RWPE1 (cell line): ENCODE data around the gene TMED4.
A peak's percentile ranks its signal among the peaks of the same experiment; 100 is the strongest.
"Not testable (repeated sequence)": the region's sequence is repeated elsewhere in the genome, so short reads cannot be mapped to it uniquely, and the experiment has no call there.

Source experiments
- CTCF ChIA-PET: fragments of 350-600 bp; sonication (Branson Sonifier 250); formaldehyde crosslinking; extraction: SDS; loops from one replicate; lab custom pipeline; 2021; lab: Yijun Ruan, JAX
- POLR2A ChIA-PET: fragments of 400-600 bp; formaldehyde crosslinking; extraction: SDS; loops from one replicate; lab custom pipeline; 2020; ENCODE audit warnings: antibody characterized with exemption; ENCODE audit not compliant: low non-redundant PET; lab: Yijun Ruan, JAX
- DNase-seq: peaks from one replicate; pipeline ENCODE4 v3.0.0; 2012; ENCODE audit warnings: low spot score
- H3K27ac ChIP-seq: fragments of 450-650 bp; 2 replicates; pipeline ENCODE4 v1.5.1; 2017
- TF ChIP-seq, protein P1 (sequence below): fragments of 450-650 bp; conservative IDR thresholded peaks from 2 replicates; pipeline ENCODE4 v1.5.1; 2017; ENCODE audit warnings: low read depth, mild to moderate bottlenecking

The TMED4 gene

GRCh38 chr7:44603193-44603592 is 21.2 kb upstream of the TMED4 start:
- TF ChIP-seq, protein P1, sequence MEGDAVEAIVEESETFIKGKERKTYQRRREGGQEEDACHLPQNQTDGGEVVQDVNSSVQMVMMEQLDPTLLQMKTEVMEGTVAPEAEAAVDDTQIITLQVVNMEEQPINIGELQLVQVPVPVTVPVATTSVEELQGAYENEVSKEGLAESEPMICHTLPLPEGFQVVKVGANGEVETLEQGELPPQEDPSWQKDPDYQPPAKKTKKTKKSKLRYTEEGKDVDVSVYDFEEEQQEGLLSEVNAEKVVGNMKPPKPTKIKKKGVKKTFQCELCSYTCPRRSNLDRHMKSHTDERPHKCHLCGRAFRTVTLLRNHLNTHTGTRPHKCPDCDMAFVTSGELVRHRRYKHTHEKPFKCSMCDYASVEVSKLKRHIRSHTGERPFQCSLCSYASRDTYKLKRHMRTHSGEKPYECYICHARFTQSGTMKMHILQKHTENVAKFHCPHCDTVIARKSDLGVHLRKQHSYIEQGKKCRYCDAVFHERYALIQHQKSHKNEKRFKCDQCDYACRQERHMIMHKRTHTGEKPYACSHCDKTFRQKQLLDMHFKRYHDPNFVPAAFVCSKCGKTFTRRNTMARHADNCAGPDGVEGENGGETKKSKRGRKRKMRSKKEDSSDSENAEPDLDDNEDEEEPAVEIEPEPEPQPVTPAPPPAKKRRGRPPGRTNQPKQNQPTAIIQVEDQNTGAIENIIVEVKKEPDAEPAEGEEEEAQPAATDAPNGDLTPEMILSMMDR, result no peak
- no peak overlapping the region for H3K27ac ChIP-seq
- CTCF ChIA-PET, result no interaction called here
- POLR2A ChIA-PET, result no interaction called here
- no peak for DNase-seq

- POLR2A ChIA-PET, result no interaction called here
- H3K27ac ChIP-seq, result no peak overlapping the region
- CTCF ChIA-PET, result no interaction called here
- DNase-seq, result no peak
- TF ChIP-seq, protein P1, result no peak
These were observed 20.5 kb upstream of the TMED4 start for GRCh38 chr7:44602576-44602910.

GRCh38 chr7:44599222-44599621 is 17.2 kb upstream of the TMED4 start:
- ChIA-PET POLR2A (no interaction called here), CTCF (no interaction called here)
- TF ChIP-seq, protein P1, result no peak
- no peak overlapping the region for H3K27ac ChIP-seq
- no peak for DNase-seq

GRCh38 chr7:44597181-44597580 is 15.2 kb upstream of the TMED4 start:
- DNase-seq, POLR2A ChIA-PET, H3K27ac ChIP-seq, CTCF ChIA-PET: not testable (repeated sequence)

DNA sequence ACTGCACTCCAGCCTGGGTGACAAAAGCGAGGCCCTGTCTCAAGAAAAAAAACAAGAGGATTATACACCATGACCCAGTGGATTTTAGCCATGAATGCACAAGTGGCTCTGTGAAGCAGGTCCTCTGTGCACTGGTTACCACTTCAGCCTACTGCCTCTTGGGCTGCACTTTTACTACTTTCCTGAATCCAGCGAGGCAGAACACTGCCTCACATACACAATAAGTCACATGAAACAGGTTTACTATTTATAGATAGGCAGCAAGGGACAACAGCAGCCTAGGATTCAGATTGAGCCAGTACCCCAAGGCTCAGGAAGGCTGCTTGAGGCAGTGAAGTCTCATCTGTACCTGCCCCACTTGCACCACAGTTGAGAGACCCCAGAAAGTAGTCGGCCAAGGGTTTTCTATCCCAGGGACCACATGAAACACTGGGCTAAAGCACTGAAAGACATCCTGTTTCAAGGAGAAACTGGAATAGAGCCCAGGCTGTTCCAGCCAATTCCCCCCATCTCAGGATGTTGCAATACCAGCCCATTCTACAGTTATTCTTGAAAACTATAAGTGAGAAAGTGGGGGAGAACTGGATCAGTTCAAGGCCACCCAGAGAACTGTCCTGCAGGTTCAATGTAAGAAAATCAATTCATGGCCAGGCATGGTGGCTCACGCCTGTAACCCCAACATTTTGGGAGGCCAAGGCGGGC is 14.1 kb upstream of the TMED4 start:
- DNase-seq, result no peak
- POLR2A ChIA-PET, result no interaction called here
- H3K27ac ChIP-seq, result peak overlapping the region; percentile 1; the same call in 1 of the 2 replicates
- TF ChIP-seq, protein P1, result no peak
- CTCF ChIA-PET, result interaction anchor here (0.9 kb wide), 1 partner anchor 221 kb away, joined by 3 read pairs; no protein-coding TSS in a partner anchor

DNA sequence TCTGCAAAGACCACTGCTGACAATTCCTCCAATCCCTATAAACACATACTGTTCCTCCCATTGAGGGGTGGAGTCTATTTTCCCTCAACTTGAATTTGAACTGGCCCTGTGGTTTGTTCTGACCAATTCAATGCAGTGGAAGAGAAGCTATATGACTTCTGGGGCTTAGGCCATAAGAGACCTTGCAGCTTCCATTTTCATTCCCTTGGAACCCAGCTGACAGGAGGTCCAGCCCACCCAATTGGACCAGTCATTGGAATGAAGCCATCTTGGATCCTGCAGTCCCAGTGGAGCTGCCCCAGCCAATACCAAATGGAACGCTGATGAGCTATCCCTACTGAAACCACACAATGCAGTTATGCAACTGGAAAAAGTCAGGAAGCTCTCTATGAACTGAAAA is 8.9 kb upstream of the TMED4 start:
- H3K27ac ChIP-seq, result no peak overlapping the region
- POLR2A ChIA-PET, result no interaction called here
- CTCF ChIA-PET, result no interaction called here
- TF ChIP-seq, protein P1, result no peak
- no peak for DNase-seq
